NCI-H187 (cell line): ENCODE measurements around the gene INSL3.
A peak's percentile ranks its signal among the peaks of the same experiment; 100 is the strongest.

Source experiments
- DNase-seq, 2 experiments: peaks; one replicate each; lab custom pipeline; 2025; lab: John Stamatoyannopoulos, UW

Gene INSL3

DNA sequence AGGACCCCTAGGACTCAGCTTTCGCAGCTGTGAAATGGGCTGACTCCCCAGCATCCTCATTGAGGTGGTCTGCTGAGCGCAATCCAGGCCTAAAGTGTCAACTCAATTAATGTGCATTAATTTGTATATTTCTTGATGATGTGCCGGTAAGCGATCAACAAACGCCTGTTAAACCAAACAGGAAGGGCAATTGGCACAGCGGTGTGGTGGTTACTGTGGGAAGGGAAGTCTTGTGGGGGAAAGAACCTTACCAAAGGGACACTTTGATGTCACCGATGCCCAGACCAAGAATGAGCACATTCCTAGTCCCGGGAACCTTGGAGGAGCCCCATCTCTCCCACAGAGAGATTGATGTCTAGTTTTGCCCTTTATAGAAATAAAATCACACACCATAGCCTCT, 24.8 kb upstream of the INSL3 start:
- DNase-seq, result no peak

DNA sequence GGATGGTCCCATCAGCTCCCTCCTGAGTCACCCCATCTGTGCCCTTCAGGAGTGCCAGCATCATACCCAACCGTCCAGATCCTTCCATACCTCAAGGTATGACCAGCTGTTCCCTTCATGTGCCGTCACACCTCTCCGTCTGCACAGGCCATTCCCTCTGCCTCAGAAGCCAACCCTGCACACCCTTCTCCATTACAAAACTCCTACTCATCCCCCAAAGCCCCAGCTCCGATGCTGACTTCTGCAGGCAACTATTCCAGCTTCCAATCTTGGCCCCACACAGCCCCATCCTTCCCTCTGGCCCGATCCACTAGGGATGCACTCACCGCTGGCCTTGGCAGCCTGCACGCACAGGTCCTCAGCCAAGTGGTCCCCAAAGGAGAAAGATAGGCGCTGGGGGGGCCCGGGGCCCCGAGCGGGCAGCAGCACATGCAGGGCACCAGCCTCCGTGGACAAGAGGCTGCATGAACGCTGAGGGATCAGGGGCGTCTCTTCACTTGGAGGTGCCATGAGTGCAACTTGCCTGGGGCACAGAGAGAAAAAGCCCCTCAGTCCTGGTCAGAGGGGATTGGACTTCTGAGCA, 22.7 kb upstream of the INSL3 start:
- no peak for DNase-seq

DNA sequence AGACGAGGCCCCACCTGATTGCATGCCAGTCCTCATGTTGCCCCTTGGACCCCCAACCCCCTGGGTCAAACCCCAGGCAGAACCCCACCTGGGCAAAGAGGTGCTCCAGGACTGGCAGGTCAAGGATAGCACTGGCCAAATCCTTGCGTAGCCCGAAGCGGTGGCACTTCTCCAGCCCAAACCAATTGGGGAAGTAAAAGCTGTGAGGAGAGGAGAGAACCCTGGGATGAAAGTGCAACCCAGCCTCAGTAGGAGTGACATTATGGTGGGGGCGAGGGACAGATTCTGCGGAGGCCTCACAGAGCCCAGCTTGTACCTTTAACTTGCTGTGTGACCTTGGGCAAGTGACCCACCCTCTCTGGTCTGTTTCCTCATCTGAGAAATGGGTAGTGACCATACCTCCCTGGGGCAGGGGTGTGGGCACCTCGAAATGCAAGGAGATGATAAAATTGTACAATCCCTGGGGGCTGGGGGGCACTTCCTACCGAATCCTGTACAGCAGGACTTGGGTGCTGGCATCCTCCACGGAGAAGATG, 22.0 kb upstream of the INSL3 start:
- DNase-seq, result no peak

DNA sequence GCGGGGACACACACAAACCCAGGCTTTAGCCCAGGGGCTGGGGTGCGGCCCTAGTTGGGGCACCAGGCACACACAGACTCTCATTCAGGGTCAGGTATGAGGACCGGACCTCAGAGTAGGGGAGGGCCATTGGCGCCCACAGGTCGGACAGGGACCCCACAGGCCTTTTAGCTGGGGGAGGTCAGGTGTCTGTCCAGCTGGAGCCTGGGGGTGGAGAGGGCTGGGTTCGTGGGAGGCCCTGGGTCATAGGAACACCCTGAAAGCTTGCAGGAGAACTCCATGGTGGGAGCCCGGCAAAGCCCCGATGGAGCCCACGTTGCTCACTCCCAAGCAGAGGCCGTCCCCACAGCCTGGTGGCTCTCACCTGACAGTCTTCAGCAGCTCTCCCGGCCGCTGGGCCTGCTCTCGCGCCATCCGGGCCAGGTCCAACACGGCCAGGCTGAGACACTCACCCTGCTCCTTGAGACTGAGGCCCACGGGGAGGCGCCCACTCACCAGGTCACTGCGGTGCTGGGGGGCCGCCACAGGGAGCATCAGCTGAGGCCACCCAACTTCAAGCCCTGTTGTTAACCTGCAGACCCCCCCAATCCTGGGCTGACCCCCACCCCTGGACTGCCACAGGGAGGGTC, 21.5 kb upstream of the INSL3 start:
- DNase-seq, result no peak

DNA sequence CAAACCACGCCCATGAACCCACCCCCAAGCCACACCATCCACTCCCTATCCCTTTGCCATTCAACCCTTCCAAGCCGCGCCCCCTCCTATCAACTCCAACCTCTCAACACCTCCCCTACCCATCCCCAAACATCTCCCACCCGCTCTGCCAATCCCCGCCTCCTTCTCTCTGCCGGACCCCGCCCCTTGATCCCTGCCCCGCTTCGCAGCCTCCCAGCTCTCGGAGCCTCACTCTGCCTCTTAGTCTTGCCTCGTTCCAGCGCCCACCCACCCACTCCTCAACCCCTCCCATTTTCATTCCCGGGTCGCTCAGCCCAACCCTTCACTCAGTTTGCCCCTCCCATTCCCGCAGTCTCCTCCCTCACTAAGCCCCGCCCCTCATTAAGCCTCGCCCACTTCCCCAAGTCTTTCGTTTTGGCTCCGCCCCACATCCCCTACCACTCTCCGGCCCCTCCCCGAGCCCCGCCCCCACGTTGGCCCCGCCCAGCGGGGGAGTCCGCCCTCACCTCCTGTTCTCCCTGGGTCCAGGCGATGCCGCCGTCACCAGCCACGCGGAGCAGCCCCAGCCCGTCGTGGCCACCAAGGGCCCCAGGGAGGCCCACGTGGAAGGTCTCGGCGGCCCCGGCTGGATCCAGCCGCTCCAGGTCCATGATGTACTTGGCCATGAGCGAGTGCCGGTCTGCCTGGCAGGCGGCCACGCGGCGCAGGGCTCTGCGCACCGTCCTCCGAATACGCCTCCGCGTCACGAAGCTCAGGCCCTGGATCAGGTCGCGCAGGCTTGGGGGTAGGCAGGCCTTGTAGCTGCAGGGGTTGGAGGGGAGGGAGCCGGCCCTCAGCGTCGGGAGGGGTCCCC, 20.7 kb upstream of the INSL3 start:
- DNase-seq, result peak; percentile 44 to 61

DNA sequence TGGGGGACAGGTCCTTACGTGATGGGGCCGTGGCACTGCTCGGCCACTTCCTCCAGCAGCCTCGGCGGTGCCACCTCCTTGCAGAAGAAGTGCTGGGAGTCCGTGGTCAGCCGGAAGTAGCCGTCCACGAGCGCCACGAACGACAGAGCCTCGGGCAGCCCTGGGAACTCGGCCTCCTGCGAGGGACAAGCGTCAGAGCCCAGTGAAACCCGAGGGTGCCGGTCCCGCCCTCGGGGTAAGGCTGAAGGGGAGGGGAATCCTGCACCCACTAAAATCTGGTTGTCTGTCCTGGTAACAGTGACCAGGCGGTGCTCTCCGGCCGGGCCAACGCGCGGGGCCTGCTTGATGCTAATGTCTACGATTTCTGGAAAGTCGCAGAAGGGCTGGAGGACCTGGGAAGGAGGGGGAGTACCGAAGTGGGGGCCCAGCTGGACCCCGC, 20.1 kb upstream of the INSL3 start:
- DNase-seq, result no peak

DNA sequence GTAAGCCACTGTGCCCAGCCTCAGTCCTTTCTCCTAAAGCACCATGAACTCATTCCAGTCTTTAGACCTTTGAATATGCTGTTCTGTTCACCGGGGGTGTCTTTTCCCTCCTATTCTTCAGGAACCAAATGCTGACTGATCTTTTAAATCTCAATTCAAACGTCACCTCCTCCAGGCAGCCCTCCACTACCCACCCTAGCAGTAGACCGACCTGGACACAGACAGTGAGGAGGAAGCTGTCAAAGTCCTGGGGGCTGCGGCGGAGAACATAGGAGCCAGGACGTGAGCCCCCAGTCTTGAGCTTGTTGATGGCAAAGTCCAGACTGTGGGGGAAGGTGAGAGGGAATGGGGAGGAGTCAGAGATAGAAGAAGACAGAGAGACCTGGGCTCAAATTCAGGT, 18.7 kb upstream of the INSL3 start:
- DNase-seq, result no peak

DNA sequence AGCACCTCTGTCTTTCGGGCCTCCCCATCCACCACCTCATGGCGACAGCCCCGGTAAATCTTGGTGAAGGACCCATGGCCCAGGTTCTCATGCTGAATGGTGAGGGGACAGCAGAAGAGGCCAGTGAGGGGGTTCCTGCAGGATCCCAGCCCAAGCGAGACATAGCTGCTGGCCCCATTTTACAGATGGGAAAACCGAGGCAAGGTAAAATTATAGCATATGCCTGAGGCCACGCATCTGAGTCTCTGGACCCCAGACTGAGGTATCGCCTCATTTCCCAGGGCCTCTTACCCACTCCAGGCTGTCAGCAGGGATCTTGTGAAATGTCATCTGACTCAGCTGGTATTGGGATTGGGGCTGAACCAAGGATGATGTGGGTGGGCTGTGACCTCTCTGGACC, 16.7 kb upstream of the INSL3 start:
- no peak for DNase-seq

DNA sequence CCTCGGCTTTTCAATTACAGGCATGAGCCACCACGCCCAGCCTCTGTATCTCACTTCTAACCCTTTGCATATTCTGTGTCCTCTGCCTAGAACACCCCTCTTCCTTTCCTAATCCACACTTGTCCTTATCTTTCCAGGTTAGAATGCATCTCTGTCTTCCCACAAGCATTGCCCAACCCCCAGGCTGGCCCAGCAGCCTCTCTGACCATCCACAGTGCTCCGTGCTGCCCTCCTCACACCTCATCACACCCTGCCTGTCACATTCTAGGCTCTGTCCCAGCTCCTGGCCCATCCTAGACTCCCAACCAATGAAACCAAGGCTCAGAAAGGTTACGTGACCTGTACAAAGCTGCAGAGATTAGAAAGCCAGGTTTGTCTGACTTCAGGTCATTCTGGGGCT, 15.2 kb upstream of the INSL3 start:
- no peak for DNase-seq

DNA sequence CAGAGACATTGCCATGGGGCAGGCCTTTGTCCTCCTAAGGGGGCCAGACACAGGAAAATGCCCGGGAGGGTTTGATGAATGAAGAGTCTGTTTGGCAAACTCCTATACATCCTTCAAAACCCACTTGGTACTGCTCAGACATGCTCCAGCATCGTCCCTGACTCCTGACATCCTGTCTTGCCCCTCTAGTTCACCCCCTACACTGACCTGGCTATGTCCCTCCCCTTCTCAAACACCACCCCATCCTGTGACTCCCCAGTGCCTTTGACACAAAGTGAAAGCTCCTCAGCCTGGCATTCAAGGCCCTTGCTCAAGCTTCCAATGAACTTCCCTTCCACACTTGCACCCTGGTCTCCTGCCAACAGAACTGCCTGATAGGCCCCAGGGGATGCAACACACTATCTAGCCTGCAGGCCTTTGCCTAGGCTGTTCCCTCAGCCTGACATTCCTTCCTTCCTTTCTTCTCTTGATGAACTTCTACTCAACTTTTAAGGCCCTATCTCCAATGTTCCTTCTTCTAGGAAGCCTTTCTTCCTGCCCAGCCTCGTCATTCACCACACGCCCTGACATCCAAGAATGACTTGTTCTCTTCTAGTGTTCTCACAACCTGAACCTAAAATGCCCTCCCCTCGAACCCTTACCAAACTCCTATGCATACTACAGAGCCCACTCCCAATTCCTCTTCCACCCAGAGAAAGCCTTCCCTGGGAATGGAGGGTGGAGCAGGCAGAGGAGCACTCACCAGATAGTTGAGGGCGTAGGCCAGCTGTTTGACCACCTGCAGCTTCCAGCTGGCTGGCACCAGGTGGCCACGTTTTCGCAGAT, 14.1 kb upstream of the INSL3 start:
- no peak for DNase-seq

DNA sequence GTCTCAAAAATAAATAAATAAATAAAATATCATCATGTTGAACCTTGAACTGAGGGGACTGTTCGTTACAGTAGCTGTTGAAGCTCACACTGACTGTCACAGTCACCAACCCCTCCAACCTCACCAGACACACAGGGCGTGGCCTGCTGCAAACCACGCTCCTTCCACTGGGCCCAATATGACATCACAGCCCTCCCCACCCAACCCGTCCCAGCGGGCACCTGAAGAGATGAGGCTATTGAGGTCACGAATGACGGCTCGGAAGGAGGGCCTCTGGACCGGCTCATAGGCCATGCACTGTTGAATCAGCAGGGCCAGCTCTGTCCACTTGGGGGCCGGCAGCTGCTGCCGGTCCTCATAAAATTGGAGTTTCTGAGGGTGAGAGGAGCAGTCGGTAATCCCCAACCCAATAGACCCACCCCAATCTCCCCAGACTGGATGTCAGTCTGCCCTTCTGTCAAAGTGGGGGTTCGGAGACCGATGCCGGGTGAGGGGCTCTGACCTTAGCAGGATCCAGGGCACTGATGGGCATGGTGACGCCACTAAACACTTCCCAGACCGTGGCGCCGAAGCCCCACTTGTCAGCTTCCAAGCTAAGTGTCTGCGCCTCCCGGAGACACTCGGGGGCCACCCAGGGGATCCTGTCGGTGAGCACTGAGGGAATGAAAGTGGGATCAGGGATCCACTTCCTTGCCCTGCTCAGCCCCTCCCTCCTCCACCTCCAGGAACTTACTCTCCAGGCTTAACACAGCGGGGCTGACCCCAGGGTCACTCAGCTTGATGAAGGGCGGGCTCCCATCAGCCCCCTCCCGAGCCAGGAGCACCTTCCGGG, 13.2 kb upstream of the INSL3 start:
- no peak for DNase-seq

DNA sequence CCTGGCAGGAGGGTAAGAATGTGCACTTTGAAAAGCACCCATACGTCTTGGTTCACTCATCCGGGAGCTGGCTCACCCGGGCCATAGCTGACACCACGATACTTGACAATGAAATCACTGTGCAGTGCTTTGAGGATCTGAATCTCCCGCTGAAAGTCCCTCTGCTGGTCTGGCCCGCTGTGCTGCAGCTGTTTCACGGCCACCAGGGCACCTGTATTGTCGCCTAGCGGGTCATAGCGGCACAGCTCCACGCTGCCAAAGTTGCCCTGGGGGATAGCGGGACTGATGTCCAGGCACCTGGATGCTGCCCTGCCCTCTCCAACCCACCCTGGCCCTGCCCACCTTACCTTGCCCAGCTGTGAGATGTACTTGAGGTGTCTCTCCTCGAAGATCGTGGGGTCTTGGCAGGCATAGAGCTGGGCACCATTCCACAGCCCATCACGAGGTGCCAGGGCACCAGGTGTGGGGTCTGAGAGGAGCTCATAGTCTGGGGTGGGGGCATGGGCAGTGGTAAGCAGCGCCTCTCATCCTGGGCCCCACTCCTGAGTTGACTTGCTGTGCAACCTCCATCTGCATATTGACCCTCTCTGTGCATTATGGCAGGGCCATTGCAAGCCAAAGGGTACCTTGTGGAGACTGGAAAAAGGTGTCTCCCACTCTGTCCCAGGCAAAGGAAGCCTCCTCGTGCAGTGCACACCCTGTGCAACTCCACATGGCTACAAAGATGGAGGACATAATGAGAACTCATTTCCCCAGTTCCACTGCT, 11.3 kb upstream of the INSL3 start:
- no peak for DNase-seq

DNA sequence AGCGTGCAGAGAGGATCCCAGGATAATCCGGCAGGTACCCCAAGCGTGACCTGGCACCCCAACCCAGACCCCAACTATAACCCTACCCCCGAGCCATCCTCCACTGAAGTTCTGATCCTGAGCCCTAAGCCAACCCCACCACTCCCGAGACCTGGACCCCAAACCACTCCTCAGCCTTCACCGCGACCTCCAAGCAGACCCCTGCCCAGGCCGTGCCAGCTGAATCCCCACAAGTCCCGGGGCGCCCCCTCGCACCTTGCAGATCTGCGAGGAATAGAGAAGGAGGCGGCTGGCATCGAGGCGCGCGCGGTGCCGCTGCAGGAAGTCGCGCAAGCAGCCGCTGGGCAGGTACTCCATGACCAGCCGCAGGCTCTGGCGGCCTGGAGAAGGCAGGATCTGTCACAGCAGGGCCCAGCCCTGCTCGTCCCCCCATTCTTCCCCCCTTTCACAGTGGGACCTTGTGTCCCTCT, 10.1 kb upstream of the INSL3 start:
- DNase-seq, result no peak

DNA sequence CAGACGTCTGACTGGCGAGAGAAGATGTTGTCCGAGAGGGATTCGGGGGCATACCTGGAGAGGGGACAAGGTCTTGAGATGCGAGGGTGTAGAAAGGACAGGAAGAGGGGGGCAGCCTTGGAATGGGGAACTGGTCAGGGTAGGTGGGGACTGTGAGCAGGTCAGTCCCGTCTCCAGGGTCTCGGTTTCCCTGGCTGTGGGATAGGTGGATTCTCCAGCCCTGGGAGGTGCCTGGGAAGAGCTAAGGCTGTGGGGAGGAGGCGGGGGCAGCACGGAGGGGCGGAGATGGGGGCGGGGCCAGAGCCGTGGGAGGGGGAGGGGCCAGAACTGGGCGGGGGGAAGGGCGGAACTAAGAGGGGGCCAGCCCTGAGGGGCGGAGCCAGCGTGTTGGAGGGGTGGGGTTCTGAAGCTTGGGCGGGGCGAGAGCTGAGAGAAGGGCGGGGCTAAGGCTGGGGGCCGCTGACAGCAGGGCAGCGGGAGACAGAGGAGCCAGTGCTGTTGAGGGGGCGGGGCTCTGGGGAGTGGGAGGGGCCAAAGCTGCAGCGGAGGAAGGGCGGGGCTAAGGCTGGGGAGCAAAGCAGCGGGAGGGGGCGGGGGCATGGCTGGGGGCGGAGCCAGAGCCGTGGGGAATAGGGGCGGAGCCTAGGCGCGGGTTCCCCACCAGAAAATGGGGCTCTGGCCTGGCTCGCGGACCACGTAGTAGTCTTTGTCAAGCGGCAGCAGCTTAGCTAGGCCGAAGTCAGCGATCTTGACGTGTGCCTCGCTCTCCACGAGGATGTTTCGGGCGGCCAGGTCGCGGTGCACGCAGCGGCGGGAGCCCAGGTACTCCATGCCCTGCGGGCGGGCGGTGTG, 9.5 kb upstream of the INSL3 start:
- peak; percentile 48 to 74 for DNase-seq

DNA sequence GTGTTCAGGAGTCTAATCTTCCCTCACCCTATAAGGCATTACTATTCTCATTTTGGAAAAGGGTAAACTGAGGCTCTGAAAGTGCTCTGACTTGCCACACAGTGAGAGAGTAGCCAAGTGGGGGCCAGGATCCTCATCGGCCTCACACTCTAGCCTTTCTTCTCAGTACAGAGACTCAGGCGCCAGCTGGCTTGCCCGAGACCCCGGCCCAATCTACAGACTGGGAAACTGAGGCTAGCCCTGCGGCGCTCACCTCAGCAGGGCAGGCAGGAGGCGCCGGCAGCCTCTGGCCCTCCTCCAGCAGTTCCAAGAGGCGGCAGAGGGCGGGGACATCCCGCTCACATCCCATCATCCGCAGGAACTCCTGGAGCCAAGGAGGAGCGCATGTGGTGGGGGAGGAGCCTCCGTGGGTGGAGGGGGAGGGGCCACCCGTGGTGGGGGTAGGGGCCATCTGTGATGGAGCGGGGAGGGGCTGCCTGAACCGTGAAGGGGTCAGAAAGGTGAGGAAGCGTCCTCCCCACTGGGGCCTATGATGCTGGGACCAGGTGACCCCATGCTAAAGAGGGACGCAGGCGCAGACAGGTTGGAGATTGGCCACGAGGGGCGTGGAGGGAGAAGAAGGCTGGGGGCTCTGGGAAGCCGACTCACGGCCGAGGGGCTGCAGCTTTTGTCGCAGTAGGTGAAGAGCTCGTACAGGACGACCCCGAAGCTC, 8.7 kb upstream of the INSL3 start:
- peak in 1 of 2 experiments; percentile 2 for DNase-seq

DNA sequence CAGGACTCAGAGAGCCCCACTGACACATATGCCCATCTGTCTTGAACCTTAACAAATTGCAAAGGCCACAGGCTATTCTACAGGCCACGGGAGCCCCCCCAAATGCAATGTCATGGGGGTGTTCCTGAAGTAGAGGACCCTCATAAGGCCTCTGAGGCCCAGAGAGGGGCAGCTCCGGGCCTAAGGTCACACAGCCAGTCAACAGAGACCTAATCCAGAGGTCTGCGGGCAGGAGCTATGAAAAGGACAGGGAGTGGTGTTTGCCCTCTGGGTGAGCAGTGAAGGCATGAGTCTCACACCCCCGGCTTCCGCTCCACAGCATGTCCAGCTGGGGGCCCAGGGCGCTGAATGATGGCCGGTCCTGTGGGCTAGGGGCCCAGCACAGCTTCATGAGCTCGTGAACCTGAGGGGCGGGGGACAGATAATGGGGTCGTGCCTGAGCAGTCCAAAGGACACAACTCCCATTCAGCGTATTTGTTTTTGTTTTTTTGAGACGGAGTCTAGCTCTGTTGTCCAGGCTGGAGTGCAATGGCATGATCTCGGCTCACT, 5.3 kb upstream of the INSL3 start:
- no peak for DNase-seq

DNA sequence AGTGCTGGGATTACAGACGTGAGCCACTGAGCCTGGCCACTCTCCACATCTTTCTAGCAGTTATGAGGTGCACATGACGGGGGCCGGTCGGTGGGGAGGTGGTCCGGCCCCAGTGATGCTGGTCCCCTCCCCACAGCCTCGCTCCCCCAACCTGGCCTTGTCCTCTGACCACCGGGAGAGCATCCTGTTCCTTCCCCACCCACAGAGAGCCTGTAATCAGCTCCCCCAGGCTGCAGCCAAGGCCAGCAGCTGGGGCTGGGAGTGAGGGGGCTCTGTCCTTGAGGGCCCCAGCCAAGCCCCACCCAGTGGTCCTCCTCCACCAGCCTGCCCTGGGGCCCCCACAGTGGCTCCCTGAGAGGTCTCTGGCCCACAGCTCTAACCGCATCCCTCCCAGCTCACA, 3.0 kb upstream of the INSL3 start:
- DNase-seq, result no peak

DNA sequence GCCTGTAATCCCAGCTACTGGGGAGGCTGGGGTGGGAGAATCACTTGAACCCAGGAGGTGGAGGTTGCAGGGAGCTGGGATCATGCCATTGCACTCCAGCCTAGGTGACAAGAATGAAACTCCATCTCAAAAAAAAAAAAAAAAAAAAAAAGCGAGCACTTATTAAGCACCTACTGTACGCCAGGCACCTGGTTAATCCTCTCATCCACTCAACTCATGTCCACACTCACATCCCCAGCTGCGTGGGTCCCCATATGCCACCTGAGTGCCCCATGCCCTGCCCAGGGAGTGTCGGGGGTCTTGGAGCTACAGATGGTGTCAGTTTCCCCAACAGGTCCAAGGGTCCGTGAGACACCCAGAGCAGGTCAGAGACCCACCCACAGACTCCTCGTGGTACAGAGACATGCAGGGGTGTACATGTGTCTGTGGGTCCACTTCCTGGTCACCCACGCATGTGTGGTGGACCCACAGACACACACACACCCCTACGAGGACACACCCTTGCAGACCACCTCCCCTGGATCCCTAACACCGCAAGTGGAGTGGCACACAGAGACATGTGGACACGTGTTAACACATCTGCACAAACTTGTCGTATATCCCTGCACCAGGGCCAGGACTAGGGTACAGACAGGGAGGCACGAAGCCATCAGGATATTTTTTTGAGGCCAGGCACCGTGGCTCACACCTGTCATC, 3.5 kb downstream of the INSL3 start:
- no peak for DNase-seq
